HL-60 (cell line): ENCODE results near the gene RSPH1.

Experiments
- CTCF ChIP-seq: IDR thresholded peaks from one replicate; pipeline ENCODE4 v1.5.1; 2011; ENCODE audit warnings: low read length, control low read depth, inconsistent platforms; ENCODE audit not compliant: insufficient read depth
- POLR2AphosphoS5 ChIP-seq: IDR thresholded peaks from 2 replicates; pipeline ENCODE4 v1.6.1; 2012; ENCODE audit warnings: low read depth
- REST ChIP-seq: IDR thresholded peaks from 2 replicates; pipeline ENCODE4 v1.6.1; 2012; ENCODE audit warnings: low read depth; ENCODE audit not compliant: insufficient replicate concordance
- SPI1 ChIP-seq: IDR thresholded peaks from 2 replicates; pipeline ENCODE4 v1.6.1; 2012; ENCODE audit warnings: low read depth, mild to moderate bottlenecking, borderline replicate concordance

- TF ChIP-seq CTCF, result no peak
- no peak for TF ChIP-seq REST
- TF ChIP-seq POLR2AphosphoS5, result no peak
- no peak for TF ChIP-seq SPI1
Observed at GRCh38 chr21:42500736-42501135, 4.7 kb upstream of the RSPH1 start.
